Measurements from ENCODE around the gene ERI3.

The ERI3 gene

DNA sequence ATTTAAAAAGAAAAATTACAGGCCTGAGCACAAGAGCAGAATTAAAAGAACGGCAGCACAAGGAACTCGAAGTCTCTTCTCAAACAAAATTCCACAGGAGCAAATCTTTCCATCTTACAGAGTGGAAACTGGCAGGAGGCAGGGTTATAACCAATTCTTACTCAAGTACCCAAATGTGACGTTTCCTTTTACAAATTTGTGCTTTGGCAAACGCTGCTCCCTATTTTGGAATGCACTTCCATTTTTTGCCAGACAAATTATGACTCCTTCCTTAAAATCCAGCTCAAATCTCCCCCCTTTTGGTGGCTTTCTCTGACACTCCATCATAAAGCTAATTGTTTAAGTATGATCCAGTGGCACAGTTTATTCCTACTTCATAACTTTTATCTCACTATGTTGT, 7.8 kb downstream of the ERI3 start:
- TF ChIP-seq, protein P1, sequence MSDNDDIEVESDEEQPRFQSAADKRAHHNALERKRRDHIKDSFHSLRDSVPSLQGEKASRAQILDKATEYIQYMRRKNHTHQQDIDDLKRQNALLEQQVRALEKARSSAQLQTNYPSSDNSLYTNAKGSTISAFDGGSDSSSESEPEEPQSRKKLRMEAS (IDR thresholded peaks at IDR 0.05), result no peak
- TF ChIP-seq CEBPB (IDR thresholded peaks at IDR 0.05) (no peak), FOXM1 (IDR thresholded peaks at IDR 0.05; ENCODE audit: borderline replicate concordance, low read depth) (no peak), NFIC (IDR thresholded peaks at IDR 0.05) (no peak), EP300 (IDR thresholded peaks at IDR 0.05; ENCODE audit: borderline replicate concordance) (no peak)
- TF ChIP-seq, protein P2, sequence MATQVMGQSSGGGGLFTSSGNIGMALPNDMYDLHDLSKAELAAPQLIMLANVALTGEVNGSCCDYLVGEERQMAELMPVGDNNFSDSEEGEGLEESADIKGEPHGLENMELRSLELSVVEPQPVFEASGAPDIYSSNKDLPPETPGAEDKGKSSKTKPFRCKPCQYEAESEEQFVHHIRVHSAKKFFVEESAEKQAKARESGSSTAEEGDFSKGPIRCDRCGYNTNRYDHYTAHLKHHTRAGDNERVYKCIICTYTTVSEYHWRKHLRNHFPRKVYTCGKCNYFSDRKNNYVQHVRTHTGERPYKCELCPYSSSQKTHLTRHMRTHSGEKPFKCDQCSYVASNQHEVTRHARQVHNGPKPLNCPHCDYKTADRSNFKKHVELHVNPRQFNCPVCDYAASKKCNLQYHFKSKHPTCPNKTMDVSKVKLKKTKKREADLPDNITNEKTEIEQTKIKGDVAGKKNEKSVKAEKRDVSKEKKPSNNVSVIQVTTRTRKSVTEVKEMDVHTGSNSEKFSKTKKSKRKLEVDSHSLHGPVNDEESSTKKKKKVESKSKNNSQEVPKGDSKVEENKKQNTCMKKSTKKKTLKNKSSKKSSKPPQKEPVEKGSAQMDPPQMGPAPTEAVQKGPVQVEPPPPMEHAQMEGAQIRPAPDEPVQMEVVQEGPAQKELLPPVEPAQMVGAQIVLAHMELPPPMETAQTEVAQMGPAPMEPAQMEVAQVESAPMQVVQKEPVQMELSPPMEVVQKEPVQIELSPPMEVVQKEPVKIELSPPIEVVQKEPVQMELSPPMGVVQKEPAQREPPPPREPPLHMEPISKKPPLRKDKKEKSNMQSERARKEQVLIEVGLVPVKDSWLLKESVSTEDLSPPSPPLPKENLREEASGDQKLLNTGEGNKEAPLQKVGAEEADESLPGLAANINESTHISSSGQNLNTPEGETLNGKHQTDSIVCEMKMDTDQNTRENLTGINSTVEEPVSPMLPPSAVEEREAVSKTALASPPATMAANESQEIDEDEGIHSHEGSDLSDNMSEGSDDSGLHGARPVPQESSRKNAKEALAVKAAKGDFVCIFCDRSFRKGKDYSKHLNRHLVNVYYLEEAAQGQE (IDR thresholded peaks at IDR 0.05; ENCODE audit: low read depth), result no peak

DNA sequence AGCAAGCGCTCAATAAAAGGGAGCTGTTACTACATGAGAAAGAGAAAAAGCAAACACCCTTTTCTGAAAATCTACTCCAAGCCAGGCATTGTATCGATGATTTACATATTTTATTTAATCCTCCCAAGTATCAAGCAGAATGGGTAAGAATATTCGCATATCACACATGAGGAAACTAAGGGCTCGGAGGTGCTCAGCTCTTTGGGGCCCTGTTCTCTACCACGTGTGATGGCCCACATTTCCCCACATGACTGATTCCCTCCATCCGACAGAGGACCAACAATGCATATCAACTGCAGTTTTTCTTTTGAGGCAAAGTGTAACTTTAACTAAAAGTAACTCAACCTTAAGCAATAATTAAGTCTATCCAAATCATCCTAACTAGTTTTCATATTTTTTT, 8.2 kb downstream of the ERI3 start:
- no peak for TF ChIP-seq FOXM1 (IDR thresholded peaks at IDR 0.05; ENCODE audit: borderline replicate concordance, low read depth)
- TF ChIP-seq, protein P1 (IDR thresholded peaks at IDR 0.05), result no peak

DNA sequence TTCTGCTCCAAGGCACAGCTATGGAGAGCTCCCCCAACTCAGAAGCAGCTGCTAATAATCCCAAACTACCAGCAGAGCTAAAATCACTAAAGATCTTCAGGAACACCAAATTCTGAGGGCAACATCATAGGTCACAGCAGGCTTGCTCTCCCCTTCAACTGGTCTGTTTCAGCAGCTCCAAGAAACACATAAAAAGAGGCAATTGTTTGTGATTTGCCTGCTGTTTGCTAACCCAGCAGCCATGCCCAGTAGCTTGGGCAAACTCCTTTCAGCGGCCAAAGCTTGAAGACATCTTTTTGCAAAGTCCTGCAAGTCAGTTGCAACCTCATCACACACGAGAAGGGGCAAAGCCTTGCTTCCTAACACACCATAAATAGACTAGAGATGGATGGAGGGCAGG, 8.9 kb downstream of the ERI3 start:
- TF ChIP-seq EGR1 (IDR thresholded peaks at IDR 0.05) (no peak), NFIC (IDR thresholded peaks at IDR 0.05) (no peak), TEAD4 (IDR thresholded peaks at IDR 0.05) (no peak), TAF1 (IDR thresholded peaks at IDR 0.05; ENCODE audit: low read depth) (no peak), ZBTB7A (IDR thresholded peaks at IDR 0.05; ENCODE audit: low read depth) (no peak), CEBPB (IDR thresholded peaks at IDR 0.05) (no peak), RAD21 (IDR thresholded peaks at IDR 0.05; ENCODE audit: low read depth) (no peak), EP300 (IDR thresholded peaks at IDR 0.05; ENCODE audit: borderline replicate concordance) (no peak), CREB1 (IDR thresholded peaks at IDR 0.05; ENCODE audit: low read depth) (no peak), TCF12 (IDR thresholded peaks at IDR 0.05; ENCODE audit: low read depth) (no peak)
- TF ChIP-seq, protein P2 (IDR thresholded peaks at IDR 0.05; ENCODE audit: low read depth), result no peak

DNA sequence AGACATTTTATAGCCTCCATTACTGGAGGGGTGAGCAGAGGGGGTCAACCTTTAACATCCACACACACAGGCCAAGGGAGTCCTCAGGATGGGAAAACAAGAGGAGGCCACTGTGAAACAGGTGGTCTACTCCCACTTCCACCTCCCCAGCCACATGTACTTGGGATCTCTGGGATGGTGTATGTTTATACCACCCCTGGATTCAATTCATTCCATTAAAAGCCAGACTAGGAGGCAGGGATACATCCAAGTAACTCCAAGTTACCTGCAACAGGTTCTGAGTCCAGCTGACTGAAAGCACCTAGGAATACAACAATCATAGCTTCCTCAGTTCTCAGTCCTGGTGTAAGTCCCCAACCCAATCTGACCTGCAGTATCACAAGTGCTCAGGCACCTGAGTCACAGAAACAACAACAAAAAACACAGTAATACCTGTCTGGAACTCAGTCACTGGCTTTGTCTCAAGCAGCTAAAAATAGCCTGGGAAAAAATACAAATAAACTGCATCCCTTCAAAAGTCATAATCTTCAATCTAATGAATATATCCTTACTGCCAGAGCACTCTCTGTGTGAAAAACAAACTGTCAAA, 9.8 kb downstream of the ERI3 start:
- TF ChIP-seq, protein P1 (IDR thresholded peaks at IDR 0.05), result no peak
- TF ChIP-seq CREB1 (IDR thresholded peaks at IDR 0.05; ENCODE audit: low read depth) (no peak), TEAD4 (IDR thresholded peaks at IDR 0.05) (no peak), YY1 (IDR thresholded peaks at IDR 0.05; ENCODE audit: low read depth) (no peak), NFIC (IDR thresholded peaks at IDR 0.05) (no peak), ZBTB7A (IDR thresholded peaks at IDR 0.05; ENCODE audit: low read depth) (no peak), TAF1 (IDR thresholded peaks at IDR 0.05; ENCODE audit: low read depth) (no peak), EP300 (IDR thresholded peaks at IDR 0.05; ENCODE audit: borderline replicate concordance) (no peak), RAD21 (IDR thresholded peaks at IDR 0.05; ENCODE audit: low read depth) (no peak), EGR1 (IDR thresholded peaks at IDR 0.05) (no peak), TCF12 (IDR thresholded peaks at IDR 0.05; ENCODE audit: low read depth) (no peak), CEBPB (IDR thresholded peaks at IDR 0.05) (no peak), FOXM1 (IDR thresholded peaks at IDR 0.05; ENCODE audit: borderline replicate concordance, low read depth) (no peak)
- TF ChIP-seq, protein P3, sequence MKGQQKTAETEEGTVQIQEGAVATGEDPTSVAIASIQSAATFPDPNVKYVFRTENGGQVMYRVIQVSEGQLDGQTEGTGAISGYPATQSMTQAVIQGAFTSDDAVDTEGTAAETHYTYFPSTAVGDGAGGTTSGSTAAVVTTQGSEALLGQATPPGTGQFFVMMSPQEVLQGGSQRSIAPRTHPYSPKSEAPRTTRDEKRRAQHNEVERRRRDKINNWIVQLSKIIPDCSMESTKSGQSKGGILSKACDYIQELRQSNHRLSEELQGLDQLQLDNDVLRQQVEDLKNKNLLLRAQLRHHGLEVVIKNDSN (IDR thresholded peaks at IDR 0.05), result no peak
- TF ChIP-seq, protein P2 (IDR thresholded peaks at IDR 0.05; ENCODE audit: low read depth), result no peak

DNA sequence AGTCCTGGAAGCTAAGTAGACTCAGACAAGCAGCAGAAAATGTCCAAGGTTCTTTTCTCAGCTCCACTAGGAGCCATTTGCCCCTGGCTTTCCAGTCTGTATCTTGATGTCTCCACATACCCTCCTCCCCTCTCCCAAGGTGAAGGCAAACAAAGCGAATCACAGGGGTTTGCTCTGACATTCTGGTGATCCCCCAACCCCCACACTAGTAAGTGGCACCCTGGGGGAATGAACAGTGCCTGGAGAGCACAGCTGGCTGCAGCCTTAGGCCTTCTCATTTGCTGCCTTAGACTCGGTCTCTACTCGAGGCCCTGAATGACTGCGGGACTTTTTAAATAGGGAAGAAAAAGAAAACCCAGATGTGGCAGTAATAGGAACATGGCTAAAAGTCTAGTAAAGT, 15.3 kb downstream of the ERI3 start:
- TF ChIP-seq CEBPB (IDR thresholded peaks at IDR 0.05) (no peak), TCF12 (IDR thresholded peaks at IDR 0.05; ENCODE audit: low read depth) (no peak), TAF1 (IDR thresholded peaks at IDR 0.05; ENCODE audit: low read depth) (no peak)
- TF ChIP-seq, protein P2 (IDR thresholded peaks at IDR 0.05; ENCODE audit: low read depth), result no peak

Measured in Ishikawa (cell line).